Breast epithelium (tissue), 4 donors: ENCODE measurements around the gene MTUS2. TPM values are rescaled to one million over a fixed set of nuclear protein-coding genes. Genes with fewer than 3 reads are reported as not detected.

ENCODE experiments used
- DNase-seq, 2 donors: peaks; one replicate each; pipeline ENCODE4 v3.0.0-alpha.2; 2019; ENCODE audit warnings: low spot score in 2 of 2
- H3K27ac ChIP-seq, 2 donors: fragments of 200-600 bp; sonication (generic) in 1 of 2; one replicate each; pipeline ENCODE4 v1.5.1; 2016 to 2019; ENCODE audit warnings: mild to moderate bottlenecking in 1 of 2
- H3K27me3 ChIP-seq, 2 donors: fragments of 200-600 bp; sonication (generic) in 1 of 2; one replicate each; pipeline versions ENCODE4 v1.5.1 to v1.6.0; 2017 to 2019; ENCODE audit warnings: control low read depth in 1 of 2, mild to moderate bottlenecking in 1 of 2
- H3K36me3 ChIP-seq: fragments of 200-600 bp; one replicate; pipeline ENCODE4 v1.5.1; 2019
- H3K4me1 ChIP-seq, 2 donors: fragments of 200-600 bp; sonication (generic); one replicate each; pipeline ENCODE4 v1.5.1; 2016 to 2019; ENCODE audit warnings: control low read depth in 1 of 2
- H3K4me3 ChIP-seq, 3 donors: fragments of 200-600 bp; sonication (generic); 1 replicate in 2 of 3; 2 replicates in 1 of 3; pipeline ENCODE4 v1.5.1; 2016 to 2019; ENCODE audit warnings: mild to moderate bottlenecking in 3 of 3, moderate library complexity in 2 of 3
- H3K9me3 ChIP-seq, 2 donors: fragments of 200-600 bp; sonication (generic) in 1 of 2; one replicate each; pipeline ENCODE4 v1.5.1; 2016 to 2019; ENCODE audit warnings: control low read depth in 1 of 2
- POLR2A ChIP-seq: fragments of 450-650 bp; IDR thresholded peaks from one replicate; pipeline ENCODE4 v1.6.1; 2016; ENCODE audit warnings: antibody characterized with exemption, mild to moderate bottlenecking, moderate library complexity
- POLR2AphosphoS5 ChIP-seq, 3 donors: sonication (generic); formaldehyde crosslinking; IDR thresholded peaks; one replicate each; pipeline ENCODE4 v1.6.1; 2017; ENCODE audit warnings: antibody characterized with exemption in 3 of 3
- intact Hi-C: fragments of 100-400 bp; cut with DNase I; formaldehyde crosslinking; loops from one replicate; pipeline ENCODE4 v1.15.1; 2023; ENCODE audit warnings: low total_unique reads
- total RNA-seq, 3 donors: library from RNA; depleted of rRNA; stranded (reverse); fragments of >200 nt; gene quantifications; one replicate each; pipeline ENCODE4 v1.1.0, GENCODE V29; 2016
- TF ChIP-seq, protein P1 (sequence below), 3 donors: fragments of 450-650 bp; IDR thresholded peaks; one replicate each; pipeline ENCODE4 v1.5.1; 2016 to 2017; ENCODE audit warnings: antibody characterized with exemption in 3 of 3, mild to moderate bottlenecking in 3 of 3, moderate library complexity in 3 of 3

Gene MTUS2
- total RNA-seq, 3 donors from 2014 or later = under 0.01 to 1.0 TPM; not detected in 1

DNA sequence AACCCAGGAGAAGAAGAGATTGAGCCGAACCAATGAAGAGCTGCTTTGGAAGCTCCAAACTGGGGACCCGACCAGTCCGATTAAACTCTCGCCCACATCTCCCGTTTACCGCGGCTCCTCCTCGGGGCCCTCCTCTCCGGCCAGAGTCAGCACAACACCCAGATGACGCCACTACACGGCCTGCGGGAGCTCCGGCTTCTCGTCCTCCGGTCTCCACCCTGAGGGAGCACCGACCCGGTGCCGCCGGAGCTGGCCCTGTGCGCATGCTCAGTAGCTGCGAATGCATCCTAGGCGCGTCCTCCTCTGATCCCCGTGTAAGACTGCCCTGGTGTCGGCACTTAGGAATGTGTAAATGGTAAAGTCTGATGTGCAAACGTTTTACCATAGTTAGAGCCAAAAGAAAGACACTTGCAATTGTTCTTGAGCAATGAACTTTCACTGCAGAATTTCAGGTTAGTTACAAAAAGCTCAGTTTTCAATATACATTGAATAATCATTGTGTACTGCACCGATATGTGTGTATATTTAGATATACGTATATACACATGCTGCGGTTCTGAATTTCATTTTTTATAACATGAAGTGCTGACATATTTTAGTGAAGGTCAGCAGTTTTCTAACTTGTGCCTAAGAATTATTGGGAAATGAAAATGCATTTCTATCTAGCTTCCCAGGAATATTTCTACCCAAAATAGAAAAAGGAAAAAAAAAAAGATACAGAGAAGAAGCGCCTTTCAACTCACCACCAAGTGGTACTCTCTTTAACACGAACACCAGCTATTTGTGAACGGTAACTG lies 683.1 kb downstream of the MTUS2 start:
- peak overlapping the region in 2 of 3 donors; percentile 23 to 50 for H3K4me3 ChIP-seq
- intact Hi-C loops = no loop called here
- no peaks in the 10 kb centered on the region for H3K4me1 ChIP-seq
- no peak for DNase-seq
- H3K36me3 ChIP-seq = no peaks in the 10 kb centered on the region
- H3K27ac ChIP-seq = no peak overlapping the region
- peaks cover 0 to 25% of the 10 kb centered on the region in 2 donors for H3K27me3 ChIP-seq
- H3K9me3 ChIP-seq = no peaks in the 10 kb centered on the region
- TF ChIP-seq, protein P1, sequence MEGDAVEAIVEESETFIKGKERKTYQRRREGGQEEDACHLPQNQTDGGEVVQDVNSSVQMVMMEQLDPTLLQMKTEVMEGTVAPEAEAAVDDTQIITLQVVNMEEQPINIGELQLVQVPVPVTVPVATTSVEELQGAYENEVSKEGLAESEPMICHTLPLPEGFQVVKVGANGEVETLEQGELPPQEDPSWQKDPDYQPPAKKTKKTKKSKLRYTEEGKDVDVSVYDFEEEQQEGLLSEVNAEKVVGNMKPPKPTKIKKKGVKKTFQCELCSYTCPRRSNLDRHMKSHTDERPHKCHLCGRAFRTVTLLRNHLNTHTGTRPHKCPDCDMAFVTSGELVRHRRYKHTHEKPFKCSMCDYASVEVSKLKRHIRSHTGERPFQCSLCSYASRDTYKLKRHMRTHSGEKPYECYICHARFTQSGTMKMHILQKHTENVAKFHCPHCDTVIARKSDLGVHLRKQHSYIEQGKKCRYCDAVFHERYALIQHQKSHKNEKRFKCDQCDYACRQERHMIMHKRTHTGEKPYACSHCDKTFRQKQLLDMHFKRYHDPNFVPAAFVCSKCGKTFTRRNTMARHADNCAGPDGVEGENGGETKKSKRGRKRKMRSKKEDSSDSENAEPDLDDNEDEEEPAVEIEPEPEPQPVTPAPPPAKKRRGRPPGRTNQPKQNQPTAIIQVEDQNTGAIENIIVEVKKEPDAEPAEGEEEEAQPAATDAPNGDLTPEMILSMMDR (IDR thresholded peaks at IDR 0.05) = no peak

- Histone ChIP-seq H3K27me3 (peaks cover 0 to 25% of the 10 kb centered on the region in 2 donors), H3K36me3 (no peaks in the 10 kb centered on the region), H3K9me3 (no peaks in the 10 kb centered on the region), H3K27ac (no peak overlapping the region), H3K4me1 (no peaks in the 10 kb centered on the region), H3K4me3 (no peak overlapping the region)
- DNase-seq = no peak
- intact Hi-C loops = loop anchor here (5.0 kb wide), 1 partner anchor 1463 kb away; no protein-coding TSS in a partner anchor
- TF ChIP-seq, protein P1 (IDR thresholded peaks at IDR 0.05) = no peak
- no peak for TF ChIP-seq POLR2AphosphoS5 (IDR thresholded peaks at IDR 0.05)
These were observed 684.6 kb downstream of the MTUS2 start for GRCh38 chr13:29504691-29505090.

GRCh38 chr13:29505511-29505910 lies 685.4 kb downstream of the MTUS2 start:
- H3K27me3 ChIP-seq = peaks cover 0 to 25% of the 10 kb centered on the region in 2 donors
- TF ChIP-seq POLR2AphosphoS5 (IDR thresholded peaks at IDR 0.05) = no peak
- intact Hi-C loops = loop anchor here (5.0 kb wide), 1 partner anchor 1462 kb away; no protein-coding TSS in a partner anchor
- H3K4me3 ChIP-seq = no peak overlapping the region
- no peaks in the 10 kb centered on the region for H3K9me3 ChIP-seq
- no peaks in the 10 kb centered on the region for H3K4me1 ChIP-seq
- no peak for DNase-seq
- H3K27ac ChIP-seq = no peak overlapping the region
- no peaks in the 10 kb centered on the region for H3K36me3 ChIP-seq

DNA sequence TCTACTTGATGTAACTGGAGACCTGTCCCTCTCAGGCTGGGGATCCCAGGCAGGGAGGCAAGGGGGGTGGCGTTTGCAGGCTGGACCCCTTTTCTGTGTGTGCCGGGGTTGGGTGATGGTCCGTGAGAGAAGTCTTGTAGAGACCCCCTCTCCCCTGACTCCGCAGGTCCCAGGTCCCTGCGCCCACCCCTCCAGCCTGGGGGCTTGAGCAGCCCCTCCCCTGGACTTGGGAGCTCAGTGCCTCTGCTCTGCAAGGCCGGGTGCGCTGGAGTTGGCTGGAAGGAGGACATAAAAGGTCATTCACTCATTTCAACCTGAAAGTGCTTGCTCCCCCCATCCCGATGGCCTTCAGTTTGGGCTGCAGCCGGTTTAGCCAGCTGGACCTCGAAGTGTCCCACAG lies 685.8 kb downstream of the MTUS2 start:
- TF ChIP-seq POLR2AphosphoS5 (IDR thresholded peaks at IDR 0.05) (no peak), POLR2A (no peak)
- TF ChIP-seq, protein P1 (IDR thresholded peaks at IDR 0.05) = no peak
- intact Hi-C loops = loop anchor here (5.0 kb wide), 1 partner anchor 1461 kb away; no protein-coding TSS in a partner anchor
- Histone ChIP-seq H3K27ac (no peak overlapping the region), H3K9me3 (no peaks in the 10 kb centered on the region), H3K4me3 (no peak overlapping the region), H3K36me3 (no peaks in the 10 kb centered on the region), H3K27me3 (peaks cover 0 to 25% of the 10 kb centered on the region in 2 donors), H3K4me1 (no peaks in the 10 kb centered on the region)
- DNase-seq = no peak

GRCh38 chr13:29507356-29507755 lies 687.2 kb downstream of the MTUS2 start:
- Histone ChIP-seq H3K4me1 (no peaks in the 10 kb centered on the region), H3K27ac (no peak overlapping the region), H3K9me3 (no peaks in the 10 kb centered on the region), H3K27me3 (peaks cover 0 to 25% of the 10 kb centered on the region in 2 donors), H3K4me3 (no peak overlapping the region), H3K36me3 (no peaks in the 10 kb centered on the region)
- intact Hi-C loops = loop anchor here (5.0 kb wide), 1 partner anchor 1460 kb away; no protein-coding TSS in a partner anchor
- TF ChIP-seq, protein P1 (IDR thresholded peaks at IDR 0.05) = no peak
- TF ChIP-seq POLR2A = no peak
- no peak for TF ChIP-seq POLR2AphosphoS5 (IDR thresholded peaks at IDR 0.05)
- DNase-seq = no peak
